Astrocyte (in vitro differentiated cells and primary cell): ENCODE measurements around the gene NRTN.

Experiments
- EZH2 ChIP-seq: IDR thresholded peaks from 2 replicates; pipeline ENCODE4 v1.6.1; 2012; ENCODE audit warnings: mild to moderate bottlenecking, low read length, inconsistent platforms; ENCODE audit not compliant: insufficient read depth
- TF ChIP-seq, protein P1 (sequence below): IDR thresholded peaks from 2 replicates; pipeline ENCODE4 v1.5.1; 2011; ENCODE audit warnings: low read depth, mild to moderate bottlenecking, inconsistent platforms, low read length, moderate library complexity; ENCODE audit not compliant: insufficient read depth

DNA sequence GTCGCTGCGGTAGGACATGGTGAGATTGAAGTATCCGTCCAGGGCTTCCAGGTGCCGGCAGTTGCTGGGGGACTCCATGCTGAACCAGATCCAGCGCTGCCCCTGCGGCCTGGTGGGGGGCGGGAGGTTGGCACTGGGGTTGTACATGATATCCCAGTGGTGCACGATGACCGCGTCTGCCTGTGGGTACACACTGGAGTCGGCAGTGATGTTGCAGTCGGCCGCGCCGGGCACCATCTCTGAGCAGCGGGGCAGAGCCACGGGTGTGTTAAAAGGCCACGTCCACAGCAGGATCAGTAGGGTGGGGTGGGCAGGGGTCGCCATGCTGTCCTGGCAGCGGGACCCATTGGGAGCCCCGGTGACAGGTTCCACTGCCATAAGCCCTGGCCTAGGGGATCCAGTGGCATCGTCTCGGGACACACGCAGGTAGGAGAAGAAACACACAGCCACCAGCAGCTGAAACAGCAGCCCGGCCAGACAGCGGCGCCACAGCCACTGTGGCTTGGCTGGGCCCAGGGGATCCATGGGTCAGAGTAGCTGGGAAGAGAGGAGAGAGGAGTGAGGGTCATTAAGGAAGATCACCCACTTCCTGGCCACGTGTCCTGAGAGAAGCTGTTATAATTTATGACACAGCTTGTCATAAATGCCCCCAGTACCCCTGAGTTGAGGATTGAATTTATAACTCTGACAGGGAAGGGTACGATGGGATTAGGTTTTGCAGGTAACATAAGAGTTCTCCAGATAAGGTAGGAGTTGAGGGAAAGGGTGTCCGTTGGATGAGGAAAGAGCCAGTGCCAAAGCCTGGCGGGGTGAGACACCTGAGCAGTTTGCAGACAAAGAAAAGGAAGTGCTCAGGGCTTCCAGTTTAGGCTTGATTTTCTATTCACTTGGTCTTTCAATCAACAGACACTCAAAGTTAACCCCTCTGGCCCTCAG is 62.6 kb downstream of the NRTN start:
- TF ChIP-seq, protein P1, sequence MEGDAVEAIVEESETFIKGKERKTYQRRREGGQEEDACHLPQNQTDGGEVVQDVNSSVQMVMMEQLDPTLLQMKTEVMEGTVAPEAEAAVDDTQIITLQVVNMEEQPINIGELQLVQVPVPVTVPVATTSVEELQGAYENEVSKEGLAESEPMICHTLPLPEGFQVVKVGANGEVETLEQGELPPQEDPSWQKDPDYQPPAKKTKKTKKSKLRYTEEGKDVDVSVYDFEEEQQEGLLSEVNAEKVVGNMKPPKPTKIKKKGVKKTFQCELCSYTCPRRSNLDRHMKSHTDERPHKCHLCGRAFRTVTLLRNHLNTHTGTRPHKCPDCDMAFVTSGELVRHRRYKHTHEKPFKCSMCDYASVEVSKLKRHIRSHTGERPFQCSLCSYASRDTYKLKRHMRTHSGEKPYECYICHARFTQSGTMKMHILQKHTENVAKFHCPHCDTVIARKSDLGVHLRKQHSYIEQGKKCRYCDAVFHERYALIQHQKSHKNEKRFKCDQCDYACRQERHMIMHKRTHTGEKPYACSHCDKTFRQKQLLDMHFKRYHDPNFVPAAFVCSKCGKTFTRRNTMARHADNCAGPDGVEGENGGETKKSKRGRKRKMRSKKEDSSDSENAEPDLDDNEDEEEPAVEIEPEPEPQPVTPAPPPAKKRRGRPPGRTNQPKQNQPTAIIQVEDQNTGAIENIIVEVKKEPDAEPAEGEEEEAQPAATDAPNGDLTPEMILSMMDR, result no peak
- TF ChIP-seq EZH2, result no peak
